ENCODE data around the gene TBL3. TPM values are rescaled to one million over a fixed set of nuclear protein-coding genes. Genes with fewer than 3 reads are reported as not detected.

The TBL3 gene
- total and polyA plus RNA-seq, 9 of the 15 experiments (the other 6 are each of a cell fraction or from before 2014, with no cell fraction given) = 0.97 to 117 (median 24.5) TPM

DNA sequence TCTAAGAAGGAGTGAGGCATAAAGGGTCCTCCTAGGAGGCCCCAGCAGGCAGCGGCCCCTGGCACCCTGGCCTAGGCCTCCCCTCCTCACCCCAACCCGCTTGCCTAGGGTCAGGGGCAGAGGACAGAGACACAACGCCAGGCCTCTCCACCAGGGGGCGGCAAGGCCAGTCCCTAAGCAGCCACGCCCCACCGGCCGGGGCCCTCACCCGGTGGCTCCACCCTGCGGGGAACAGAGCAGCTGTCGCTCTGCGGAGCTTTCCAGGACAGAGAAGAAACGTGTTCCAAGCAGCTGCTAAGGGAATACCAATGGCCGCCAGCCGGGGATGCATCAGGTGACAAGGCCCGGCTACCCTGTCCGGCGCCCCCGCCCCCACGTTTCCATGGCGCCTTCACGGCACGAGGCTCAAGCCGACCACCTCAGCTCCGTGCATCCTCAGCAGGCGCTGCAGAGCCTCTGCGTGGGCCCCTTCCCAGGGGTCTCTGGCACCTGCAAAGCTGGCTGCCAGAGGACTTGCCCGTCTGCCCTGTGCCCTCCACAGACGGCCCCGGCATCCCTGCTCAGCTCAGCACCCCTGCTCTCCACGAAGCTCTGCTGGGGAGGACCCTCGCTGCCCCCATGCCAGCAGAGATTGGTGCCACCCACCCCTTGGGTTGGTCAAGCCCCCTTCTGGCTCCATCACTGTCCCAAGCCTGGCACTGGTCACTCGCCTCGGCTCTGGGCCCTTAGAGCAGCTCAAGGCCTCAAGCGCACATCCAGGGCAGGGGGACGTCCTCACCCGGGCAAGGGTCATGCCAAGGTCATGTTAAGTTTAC, 32.2 kb downstream of the TBL3 start (continued):
- TF ChIP-seq GTF2F1 (IDR thresholded peaks at IDR 0.05; ENCODE audit: low read depth, low read length) (0 out of 2 replicates have a peak, but pooled peaks have one; percentile 9), ZKSCAN3 (CRISPR knock-in tag; IDR thresholded peaks at IDR 0.05) (no peak), MBD2 (IDR thresholded peaks at IDR 0.05; ENCODE audit: borderline replicate concordance, low read depth) (peak; percentile 18; the same call in 1 of the 2 replicates), ZBTB17 (CRISPR knock-in tag; IDR thresholded peaks at IDR 0.05) (no peak), ZNF778 (CRISPR knock-in tag; IDR thresholded peaks at IDR 0.05) (no peak), ZNF140 (CRISPR knock-in tag; IDR thresholded peaks at IDR 0.05) (no peak), EP400 (IDR thresholded peaks at IDR 0.05) (peak; percentile 88), CBX8 (IDR thresholded peaks at IDR 0.05; ENCODE audit: borderline replicate concordance, extremely low read depth, low read depth, low read length, poor library complexity, severe bottlenecking) (no peak), ZFX (CRISPR knock-in tag; IDR thresholded peaks at IDR 0.05) (peak; percentile 55), ATF7 (IDR thresholded peaks at IDR 0.05) (peak; percentile 69), RCOR1 (IDR thresholded peaks at IDR 0.05; ENCODE audit: borderline replicate concordance in 1 of 2, low read depth in 2 of 2, low read length in 2 of 2) (peak in 1 of 2 experiments; percentile 65; a peak in 2 of 4 replicates), CCNT2 (IDR thresholded peaks at IDR 0.05; ENCODE audit: borderline replicate concordance, extremely low read depth, insufficient read length, low read depth, low read length) (peak; percentile 66), CBFA2T3 (IDR thresholded peaks at IDR 0.05) (peak; percentile 31; the same call in 1 of the 2 replicates), HCFC1 (IDR thresholded peaks at IDR 0.05; ENCODE audit: low read depth, low read length) (peak; percentile 64), NFIC (IDR thresholded peaks at IDR 0.05) (0 out of 2 replicates have a peak, but pooled peaks have one; percentile 8), NCOA6 (IDR thresholded peaks at IDR 0.05) (no peak), ZNF224 (CRISPR knock-in tag; IDR thresholded peaks at IDR 0.05) (no peak), ESRRA (IDR thresholded peaks at IDR 0.05; ENCODE audit: borderline replicate concordance, low read depth) (peak; percentile 76; the same call in 1 of the 2 replicates)
- TF ChIP-seq, protein P1, sequence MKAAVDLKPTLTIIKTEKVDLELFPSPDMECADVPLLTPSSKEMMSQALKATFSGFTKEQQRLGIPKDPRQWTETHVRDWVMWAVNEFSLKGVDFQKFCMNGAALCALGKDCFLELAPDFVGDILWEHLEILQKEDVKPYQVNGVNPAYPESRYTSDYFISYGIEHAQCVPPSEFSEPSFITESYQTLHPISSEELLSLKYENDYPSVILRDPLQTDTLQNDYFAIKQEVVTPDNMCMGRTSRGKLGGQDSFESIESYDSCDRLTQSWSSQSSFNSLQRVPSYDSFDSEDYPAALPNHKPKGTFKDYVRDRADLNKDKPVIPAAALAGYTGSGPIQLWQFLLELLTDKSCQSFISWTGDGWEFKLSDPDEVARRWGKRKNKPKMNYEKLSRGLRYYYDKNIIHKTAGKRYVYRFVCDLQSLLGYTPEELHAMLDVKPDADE (conservative IDR thresholded peaks at IDR 0.05; ENCODE audit: control insufficient read depth, low read depth, low read length) = peak; percentile 87
